ENCODE measurements around the gene UCN. TPM values are rescaled to one million over a fixed set of nuclear protein-coding genes. Genes with fewer than 3 reads are reported as not detected.
"Not testable (repeated sequence)": the region's sequence is repeated elsewhere in the genome, so short reads cannot be mapped to it uniquely, and the experiment has no call there.

The UCN gene
- total RNA-seq, 2 donors from 2014 or later: 0.74 to 1.0 TPM

DNA sequence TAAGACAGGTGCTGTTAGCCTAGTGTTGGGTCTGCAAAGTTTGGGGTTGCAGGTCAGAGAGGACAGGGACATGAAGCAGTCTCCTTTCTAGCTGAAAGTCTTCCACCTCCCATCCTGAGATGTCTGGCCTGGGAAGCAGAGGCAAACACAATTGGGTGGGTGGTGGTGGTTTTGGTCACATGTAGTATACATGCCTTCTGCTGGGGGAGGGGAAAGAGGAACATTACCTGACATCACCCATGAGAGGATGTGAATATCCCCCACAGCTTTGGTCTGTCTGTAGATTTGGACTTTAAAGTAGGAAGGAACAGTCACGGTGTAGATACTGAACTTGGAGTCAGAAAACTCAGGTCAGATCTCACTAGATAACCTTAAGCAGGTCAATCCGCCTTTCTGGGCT lies 37.6 kb downstream of the UCN start:
- Histone ChIP-seq H3K27ac (no peak overlapping the region), H3K9ac (ENCODE audit: low read depth in 2 of 2, low read length in 2 of 2) (no peak overlapping the region), H3K4me3 (no peak overlapping the region), H3K4me1 (no peaks in the 10 kb centered on the region), H3K36me3 (no peaks in the 10 kb centered on the region), H3K27me3 (peaks cover 7% of the 10 kb centered on the region), H3K9me3 (no peaks in the 10 kb centered on the region)
- no peak for DNase-seq
- TF ChIP-seq, protein P1, sequence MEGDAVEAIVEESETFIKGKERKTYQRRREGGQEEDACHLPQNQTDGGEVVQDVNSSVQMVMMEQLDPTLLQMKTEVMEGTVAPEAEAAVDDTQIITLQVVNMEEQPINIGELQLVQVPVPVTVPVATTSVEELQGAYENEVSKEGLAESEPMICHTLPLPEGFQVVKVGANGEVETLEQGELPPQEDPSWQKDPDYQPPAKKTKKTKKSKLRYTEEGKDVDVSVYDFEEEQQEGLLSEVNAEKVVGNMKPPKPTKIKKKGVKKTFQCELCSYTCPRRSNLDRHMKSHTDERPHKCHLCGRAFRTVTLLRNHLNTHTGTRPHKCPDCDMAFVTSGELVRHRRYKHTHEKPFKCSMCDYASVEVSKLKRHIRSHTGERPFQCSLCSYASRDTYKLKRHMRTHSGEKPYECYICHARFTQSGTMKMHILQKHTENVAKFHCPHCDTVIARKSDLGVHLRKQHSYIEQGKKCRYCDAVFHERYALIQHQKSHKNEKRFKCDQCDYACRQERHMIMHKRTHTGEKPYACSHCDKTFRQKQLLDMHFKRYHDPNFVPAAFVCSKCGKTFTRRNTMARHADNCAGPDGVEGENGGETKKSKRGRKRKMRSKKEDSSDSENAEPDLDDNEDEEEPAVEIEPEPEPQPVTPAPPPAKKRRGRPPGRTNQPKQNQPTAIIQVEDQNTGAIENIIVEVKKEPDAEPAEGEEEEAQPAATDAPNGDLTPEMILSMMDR (IDR thresholded peaks at IDR 0.05): no peak
- intact Hi-C loops (cut with DNase I): no loop called here

DNA sequence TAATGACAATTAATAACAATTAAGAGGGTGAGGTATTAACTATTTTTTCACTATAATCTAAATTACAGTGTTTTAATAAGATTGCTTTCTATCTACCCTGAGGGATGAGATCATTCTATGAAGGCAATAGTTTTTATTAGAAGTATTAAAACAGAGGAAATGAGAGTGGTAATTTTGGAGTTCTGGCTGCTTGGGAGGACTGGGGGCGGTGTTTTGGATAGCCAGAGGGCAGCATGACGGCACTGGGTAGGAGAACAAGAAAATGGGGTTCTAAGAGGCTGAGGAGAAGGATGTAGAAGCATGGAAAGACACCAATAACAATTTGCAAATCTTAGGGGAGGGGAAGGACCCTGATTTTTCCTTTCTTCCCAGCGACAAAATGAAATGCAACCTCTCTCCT lies 38.1 kb downstream of the UCN start:
- Histone ChIP-seq H3K4me1 (no peaks in the 10 kb centered on the region), H3K36me3 (no peaks in the 10 kb centered on the region), H3K9ac (ENCODE audit: low read depth in 2 of 2, low read length in 2 of 2) (no peak overlapping the region), H3K27me3 (peaks cover 10% of the 10 kb centered on the region), H3K4me3 (no peak overlapping the region), H3K27ac (no peak overlapping the region), H3K9me3 (no peaks in the 10 kb centered on the region)
- TF ChIP-seq, protein P1 (IDR thresholded peaks at IDR 0.05): no peak
- no peak for DNase-seq
- intact Hi-C loops (cut with DNase I): no loop called here

DNA sequence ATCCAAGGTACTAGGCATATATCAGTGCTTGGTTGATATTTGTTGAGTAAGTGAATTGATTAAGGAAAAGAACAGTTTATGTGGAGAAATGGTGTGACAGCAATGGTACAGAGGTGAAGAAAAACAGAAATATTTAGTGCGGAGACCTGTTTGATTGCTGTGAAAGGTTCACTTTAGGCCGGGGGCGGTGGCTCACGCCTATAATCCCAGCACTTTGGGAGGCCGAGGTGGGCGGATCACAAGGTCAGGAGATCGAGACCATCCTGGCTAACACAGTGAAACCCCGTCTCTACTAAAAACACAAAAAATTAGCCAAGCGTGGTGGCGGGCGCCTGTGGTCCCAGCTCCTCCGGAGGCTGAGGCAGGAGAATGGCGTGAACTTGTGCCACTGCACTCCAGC lies 39.9 kb downstream of the UCN start:
- H3K27ac ChIP-seq; intact Hi-C loops (cut with DNase I): not testable (repeated sequence)

DNA sequence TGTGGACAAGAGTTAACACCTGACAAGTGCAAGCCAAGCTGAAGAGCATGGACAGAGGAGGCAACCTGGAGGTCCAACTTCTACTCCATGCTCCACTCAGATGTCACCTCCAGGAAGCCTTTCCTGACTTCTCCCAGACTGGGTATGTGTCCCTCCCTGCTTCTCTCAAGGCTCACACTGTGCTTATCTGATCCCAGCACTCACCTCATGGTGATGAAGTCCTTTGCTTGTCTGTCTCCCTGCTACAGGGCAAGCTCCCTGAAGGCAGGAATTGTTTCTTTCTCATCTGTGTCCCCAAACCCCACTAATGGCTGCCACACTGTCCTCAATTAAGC lies 42.7 kb downstream of the UCN start:
- no peak overlapping the region for H3K9ac ChIP-seq (ENCODE audit: low read depth in 2 of 2, low read length in 2 of 2)
- H3K27me3 ChIP-seq: peaks cover 52% of the 10 kb centered on the region
- intact Hi-C loops (cut with DNase I): no loop called here
- no peak overlapping the region for H3K27ac ChIP-seq
- H3K36me3 ChIP-seq: no peaks in the 10 kb centered on the region
- TF ChIP-seq, protein P1 (IDR thresholded peaks at IDR 0.05): no peak
- peaks cover 7% of the 10 kb centered on the region for H3K4me1 ChIP-seq
- no peaks in the 10 kb centered on the region for H3K9me3 ChIP-seq
- DNase-seq: no peak
- no peak overlapping the region for H3K4me3 ChIP-seq

More for the DNA sequence above, 39.9 kb downstream of the UCN start:
- peaks cover 26% of the 10 kb centered on the region for H3K27me3 ChIP-seq
- H3K36me3 ChIP-seq; H3K4me3 ChIP-seq; DNase-seq; H3K4me1 ChIP-seq; H3K9ac ChIP-seq (ENCODE audit: low read depth in 2 of 2, low read length in 2 of 2); H3K9me3 ChIP-seq: not testable (repeated sequence)

DNA sequence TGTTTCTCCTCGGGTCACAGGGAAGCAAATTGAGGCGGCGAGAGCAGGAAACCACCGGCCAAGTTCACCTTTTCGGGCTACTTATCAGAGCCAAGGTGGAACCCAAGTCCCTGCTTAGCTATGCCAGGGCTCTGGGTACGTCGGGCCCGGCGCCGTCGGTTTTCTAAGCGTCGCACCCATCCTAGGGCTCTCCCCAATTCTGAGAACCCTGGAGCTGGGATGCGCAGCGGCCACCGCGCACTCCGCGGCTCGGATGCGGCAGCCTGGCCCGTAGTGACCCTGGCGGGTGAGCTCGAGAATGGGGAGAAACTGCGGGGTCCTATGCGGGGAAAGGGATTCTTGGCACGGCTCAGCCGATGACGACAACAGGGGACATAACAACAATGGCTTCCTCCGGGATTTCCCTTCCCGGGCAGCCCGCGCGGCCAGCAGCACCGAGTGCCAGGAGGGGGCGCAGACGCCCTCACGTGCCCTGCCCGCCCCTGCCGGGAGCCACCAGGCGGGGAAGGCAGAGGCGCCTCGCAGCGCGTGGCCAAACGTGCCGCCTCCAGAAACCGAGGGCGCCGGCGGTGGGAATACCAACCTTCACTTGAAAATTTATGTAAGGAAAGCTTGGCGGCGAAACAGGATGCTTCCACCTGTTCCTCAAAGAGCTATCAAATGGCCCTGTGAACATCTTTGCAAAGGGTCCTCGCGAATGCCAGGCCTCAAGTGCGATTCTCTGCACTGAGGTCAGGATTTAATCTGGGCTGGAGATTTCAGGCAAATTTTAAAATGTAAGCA lies 43.3 kb downstream of the UCN start:
- no peaks in the 10 kb centered on the region for H3K9me3 ChIP-seq
- peak; percentile 67 for DNase-seq
- intact Hi-C loops (cut with DNase I): no loop called here
- TF ChIP-seq, protein P1 (IDR thresholded peaks at IDR 0.05): peak; percentile 26
- peak overlapping the region in 1 of 2 donors; percentile 35 for H3K9ac ChIP-seq (ENCODE audit: low read depth in 2 of 2, low read length in 2 of 2)
- H3K27me3 ChIP-seq: peaks cover 52% of the 10 kb centered on the region
- H3K36me3 ChIP-seq: no peaks in the 10 kb centered on the region
- H3K27ac ChIP-seq: no peak overlapping the region
- peaks cover 7% of the 10 kb centered on the region for H3K4me1 ChIP-seq
- H3K4me3 ChIP-seq: peak overlapping the region; percentile 19

DNA sequence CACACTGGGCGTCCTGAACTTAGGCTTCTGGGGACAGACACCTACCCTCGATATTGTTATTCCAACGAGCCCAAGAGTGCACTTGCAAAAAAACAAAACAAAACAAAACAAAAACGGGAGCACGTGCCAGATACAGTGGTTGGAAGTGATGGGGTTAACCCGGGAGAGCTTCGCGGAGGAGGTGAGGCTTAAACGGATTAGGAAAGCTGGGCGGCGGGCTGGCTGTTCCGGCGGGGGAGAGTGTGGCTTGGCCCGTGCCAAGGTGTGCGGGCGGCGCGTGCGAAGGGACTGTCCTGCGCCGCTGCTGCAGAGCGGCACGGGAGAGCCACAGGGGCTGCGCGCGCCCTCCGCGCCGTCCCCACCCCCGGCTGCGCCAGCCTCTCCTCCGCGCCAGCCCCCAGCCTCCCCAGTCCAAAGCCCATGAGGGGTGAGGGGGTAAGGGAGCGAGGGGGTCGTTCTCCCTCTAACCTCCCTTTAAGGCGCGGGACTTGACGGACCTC lies 43.9 kb downstream of the UCN start:
- H3K9ac ChIP-seq (ENCODE audit: low read depth in 2 of 2, low read length in 2 of 2): no peak overlapping the region
- peaks cover 52% of the 10 kb centered on the region for H3K27me3 ChIP-seq
- H3K27ac ChIP-seq: no peak overlapping the region
- peak overlapping the region; percentile 19 for H3K4me3 ChIP-seq
- H3K4me1 ChIP-seq: peaks cover 7% of the 10 kb centered on the region
- intact Hi-C loops (cut with DNase I): no loop called here
- no peaks in the 10 kb centered on the region for H3K9me3 ChIP-seq
- TF ChIP-seq, protein P1 (IDR thresholded peaks at IDR 0.05): no peak
- DNase-seq: no peak
- H3K36me3 ChIP-seq: no peaks in the 10 kb centered on the region

Measured in colonic mucosa (tissue), 4 donors.